Nephron (organoid): Measurements from ENCODE around the gene LLGL2.
"Not testable (repeated sequence)": the region's sequence is repeated elsewhere in the genome, so short reads cannot be mapped to it uniquely, and the experiment has no call there.

ENCODE experiments used
- H3K27ac Mint-ChIP-seq, 3 experiments: 2 replicates each; pipeline ENCODE4 v1.8.0; 2020; ENCODE audit warnings: mixed read lengths in 3 of 3, mild to moderate bottlenecking in 2 of 3, moderate library complexity in 1 of 3
- H3K27me3 Mint-ChIP-seq: 2 replicates; pipeline ENCODE4 v1.8.0; 2021; ENCODE audit warnings: low read depth, mild to moderate bottlenecking, moderate library complexity, mixed read lengths
- H3K36me3 Mint-ChIP-seq: 2 replicates; pipeline ENCODE4 v1.8.0; 2020; ENCODE audit warnings: low read depth, mixed read lengths
- H3K4me1 Mint-ChIP-seq: 2 replicates; pipeline ENCODE4 v1.8.0; 2020; ENCODE audit warnings: mixed read lengths
- H3K4me3 Mint-ChIP-seq, 3 experiments: 2 replicates each; pipeline ENCODE4 v1.8.0; 2020; ENCODE audit warnings: mild to moderate bottlenecking in 3 of 3, mixed read lengths in 3 of 3, moderate library complexity in 2 of 3
- H3K9me3 Mint-ChIP-seq: 2 replicates; pipeline ENCODE4 v1.8.0; 2020; ENCODE audit warnings: mixed read lengths
- TF ChIP-seq, protein P1 (sequence below), 3 experiments: fragments of 200-600 bp; sonication (generic); IDR thresholded peaks; one replicate each; pipeline ENCODE4 v1.5.0; 2021; ENCODE audit warnings: antibody characterized with exemption in 3 of 3; ENCODE audit not compliant: unreplicated experiment in 3 of 3

Gene LLGL2

DNA sequence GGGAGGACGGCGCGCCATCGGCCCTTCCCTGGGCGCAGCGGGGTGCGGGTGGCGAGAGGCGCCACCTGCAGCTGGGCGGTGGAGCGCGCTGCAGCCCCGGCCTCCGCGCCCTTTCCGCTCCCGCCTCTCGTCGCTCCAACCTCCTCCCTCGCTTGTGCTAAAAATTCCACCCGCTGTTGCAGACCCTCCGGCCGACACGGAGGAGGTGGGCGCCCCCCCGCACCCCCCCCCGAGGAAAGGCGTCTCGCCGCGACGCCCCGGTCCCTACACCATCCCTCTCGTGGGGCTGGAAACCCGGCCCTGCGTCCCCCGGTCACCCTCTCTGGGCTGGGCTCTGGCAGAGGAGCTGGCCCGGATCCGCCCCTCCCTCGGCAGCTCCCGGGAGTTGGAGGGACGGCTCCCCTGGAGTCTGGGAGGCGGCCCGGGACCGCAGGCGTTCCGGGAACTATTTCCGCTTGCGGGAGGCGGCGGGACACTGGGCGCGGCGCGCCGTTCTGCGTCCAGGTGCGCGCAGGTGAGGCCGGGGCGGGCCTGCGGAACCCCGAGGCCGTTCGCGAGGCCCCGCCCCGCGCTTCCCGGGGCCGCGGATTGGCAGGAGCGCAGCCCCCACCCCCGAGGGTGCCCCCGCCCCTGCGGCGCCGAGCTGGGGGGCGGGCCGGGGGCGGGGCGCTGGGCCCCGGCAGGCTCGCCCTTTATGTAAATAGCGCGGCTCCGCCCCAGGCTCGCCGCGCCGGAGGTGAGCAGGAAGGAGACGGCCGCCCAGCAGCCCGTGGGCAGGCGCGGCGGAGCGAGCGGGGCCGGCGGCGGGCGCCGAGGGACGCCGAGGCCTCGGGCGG lies at the start of gene LLGL2:
LLGL2 (plus strand) TSS at position 728 of the 836 bp plus-strand sequence. CDS start 17,730 bp downstream, outside the sequence.
- Mint-ChIP-seq H3K4me1 (no peaks in the 10 kb centered on the region), H3K4me3 (peak within 1 kb of the TSS; percentile 77 to 85 (median 79)), H3K27ac (peak within 1 kb of the TSS in 1 of 3 experiments; percentile 86), H3K9me3 (no peaks in the 10 kb centered on the region), H3K27me3 (peaks cover 33% of the 10 kb centered on the region), H3K36me3 (peaks cover 18% of the 10 kb centered on the region)
- TF ChIP-seq, protein P1, sequence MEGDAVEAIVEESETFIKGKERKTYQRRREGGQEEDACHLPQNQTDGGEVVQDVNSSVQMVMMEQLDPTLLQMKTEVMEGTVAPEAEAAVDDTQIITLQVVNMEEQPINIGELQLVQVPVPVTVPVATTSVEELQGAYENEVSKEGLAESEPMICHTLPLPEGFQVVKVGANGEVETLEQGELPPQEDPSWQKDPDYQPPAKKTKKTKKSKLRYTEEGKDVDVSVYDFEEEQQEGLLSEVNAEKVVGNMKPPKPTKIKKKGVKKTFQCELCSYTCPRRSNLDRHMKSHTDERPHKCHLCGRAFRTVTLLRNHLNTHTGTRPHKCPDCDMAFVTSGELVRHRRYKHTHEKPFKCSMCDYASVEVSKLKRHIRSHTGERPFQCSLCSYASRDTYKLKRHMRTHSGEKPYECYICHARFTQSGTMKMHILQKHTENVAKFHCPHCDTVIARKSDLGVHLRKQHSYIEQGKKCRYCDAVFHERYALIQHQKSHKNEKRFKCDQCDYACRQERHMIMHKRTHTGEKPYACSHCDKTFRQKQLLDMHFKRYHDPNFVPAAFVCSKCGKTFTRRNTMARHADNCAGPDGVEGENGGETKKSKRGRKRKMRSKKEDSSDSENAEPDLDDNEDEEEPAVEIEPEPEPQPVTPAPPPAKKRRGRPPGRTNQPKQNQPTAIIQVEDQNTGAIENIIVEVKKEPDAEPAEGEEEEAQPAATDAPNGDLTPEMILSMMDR (IDR thresholded peaks at IDR 0.05; ENCODE audit: unreplicated experiment in 3 of 3): peak in 2 of 3 experiments; percentile 16 to 37

DNA sequence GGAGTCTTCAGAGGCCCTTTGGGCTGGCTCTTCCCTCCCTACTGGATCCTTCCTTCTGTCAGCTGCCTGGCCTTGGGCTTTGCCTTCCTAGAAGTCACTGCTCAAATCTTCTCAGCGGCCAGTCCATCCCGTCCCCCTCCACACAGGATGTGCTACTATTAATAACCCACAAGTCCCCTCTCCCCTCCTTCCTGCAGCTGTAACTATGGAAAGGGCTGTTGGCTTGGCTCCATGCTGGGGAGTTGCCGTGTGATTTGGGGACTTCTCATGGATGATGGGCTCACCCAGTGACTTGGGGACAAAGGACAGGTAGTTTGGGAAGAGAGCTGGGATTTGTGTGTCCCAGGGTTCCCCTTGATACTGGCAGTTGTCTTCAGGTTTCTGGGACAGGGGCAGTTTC lies 49.6 kb upstream of the LLGL2 start:
- Mint-ChIP-seq H3K27ac (peak overlapping the region; percentile 95 to 97 (median 95)), H3K36me3 (peaks cover 16% of the 10 kb centered on the region), H3K4me3 (peak overlapping the region; percentile 75 to 78 (median 78)), H3K9me3 (no peaks in the 10 kb centered on the region), H3K27me3 (no peaks in the 10 kb centered on the region), H3K4me1 (peaks cover 62% of the 10 kb centered on the region)
- TF ChIP-seq, protein P1 (IDR thresholded peaks at IDR 0.05; ENCODE audit: unreplicated experiment in 3 of 3): no peak

DNA sequence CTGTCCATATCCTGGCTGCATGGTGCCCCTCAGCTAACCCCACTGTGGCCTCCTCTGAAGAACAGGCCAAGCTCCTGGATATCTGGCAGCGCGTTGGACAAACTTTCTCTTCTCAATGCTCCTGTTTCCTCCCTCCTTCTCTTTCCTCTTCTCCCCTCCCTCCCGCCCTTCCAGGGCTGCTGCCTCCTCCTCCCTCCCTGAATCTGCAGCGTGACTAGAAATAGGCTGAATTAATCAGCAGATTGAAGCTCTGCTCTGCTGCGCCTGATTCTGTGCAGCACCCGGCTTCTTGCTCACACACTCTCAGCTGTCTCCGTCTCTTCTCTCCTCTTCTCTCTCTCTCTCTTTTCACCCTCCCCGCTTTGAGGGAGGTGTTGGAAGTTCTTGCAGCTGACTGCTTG lies 49.2 kb upstream of the LLGL2 start:
- Mint-ChIP-seq H3K4me1 (peaks cover 66% of the 10 kb centered on the region), H3K27ac (peak overlapping the region; percentile 95 to 97 (median 95)), H3K4me3 (peak overlapping the region; percentile 75 to 78 (median 78)), H3K36me3 (peaks cover 15% of the 10 kb centered on the region), H3K27me3 (no peaks in the 10 kb centered on the region), H3K9me3 (no peaks in the 10 kb centered on the region)
- TF ChIP-seq, protein P1 (IDR thresholded peaks at IDR 0.05; ENCODE audit: unreplicated experiment in 3 of 3): no peak

- TF ChIP-seq, protein P1 (IDR thresholded peaks at IDR 0.05; ENCODE audit: unreplicated experiment in 3 of 3): no peak
- peaks cover 72% of the 10 kb centered on the region for H3K4me1 Mint-ChIP-seq
- peak overlapping the region; percentile 95 to 97 (median 95) for H3K27ac Mint-ChIP-seq
- peak overlapping the region; percentile 75 to 78 (median 78) for H3K4me3 Mint-ChIP-seq
- no peaks in the 10 kb centered on the region for H3K27me3 Mint-ChIP-seq
- peaks cover 10% of the 10 kb centered on the region for H3K36me3 Mint-ChIP-seq
- H3K9me3 Mint-ChIP-seq: no peaks in the 10 kb centered on the region
These were observed 48.6 kb upstream of the LLGL2 start for GRCh38 chr17:75476752-75477489.

GRCh38 chr17:75477490-75477862 lies 48.0 kb upstream of the LLGL2 start:
- Mint-ChIP-seq H3K4me3 (peak overlapping the region; percentile 29 to 78 (median 75)), H3K4me1 (peaks cover 72% of the 10 kb centered on the region), H3K27ac (peak overlapping the region; percentile 95 to 97 (median 95))
- not testable (repeated sequence) for H3K36me3 Mint-ChIP-seq, H3K27me3 Mint-ChIP-seq, H3K9me3 Mint-ChIP-seq

DNA sequence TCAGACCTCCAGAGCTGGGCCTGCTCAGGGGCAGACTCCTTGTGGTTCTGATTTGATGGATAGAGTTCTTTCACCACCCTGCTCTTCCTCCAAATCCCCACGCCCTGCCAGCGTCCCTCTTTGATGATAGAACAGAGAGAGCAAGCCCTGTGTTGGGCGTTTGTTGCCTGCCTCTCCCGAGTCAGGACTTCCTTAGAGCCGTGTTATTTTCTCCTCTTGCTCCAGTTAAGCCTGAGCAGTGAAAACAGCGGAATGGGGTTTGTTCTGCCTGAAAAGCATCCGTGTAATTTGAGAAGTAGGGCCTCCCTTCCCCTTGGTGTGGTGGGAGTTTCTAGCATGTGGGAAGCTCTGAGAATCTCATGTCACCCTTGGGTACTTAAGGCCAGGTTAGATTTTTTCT lies 47.0 kb upstream of the LLGL2 start:
- Mint-ChIP-seq H3K4me1 (peaks cover 73% of the 10 kb centered on the region), H3K9me3 (no peaks in the 10 kb centered on the region), H3K36me3 (no peaks in the 10 kb centered on the region), H3K27me3 (no peaks in the 10 kb centered on the region), H3K4me3 (peak overlapping the region; percentile 62 to 80 (median 75)), H3K27ac (peak overlapping the region; percentile 99)
- TF ChIP-seq, protein P1 (IDR thresholded peaks at IDR 0.05; ENCODE audit: unreplicated experiment in 3 of 3): no peak
